ENCODE results near the gene ETHE1. TPM values are rescaled to one million over a fixed set of nuclear protein-coding genes. Genes with fewer than 3 reads are reported as not detected.

The ETHE1 gene
- total RNA-seq, 1 experiment from 2014 or later, result 19.0 TPM

- CTCF ChIA-PET, result interaction anchor here (0.7 to 5.0 kb wide), 10 partner anchors 11 to 257 kb away, joined by 3 to 66 read pairs (median 4); partner anchors contain the start of gene PHLDB3
- ATAC-seq (no peak), DNase-seq (ENCODE audit: low spot score) (peak; percentile 67)
- POLR2A ChIA-PET, result interaction anchor here (0.9 kb wide), 1 partner anchor 38 kb away, joined by 4 read pairs; the partner anchor contains the start of gene PHLDB3
- H3K36me3 Mint-ChIP-seq, result no peaks in the 10 kb centered on the region
- 0 out of 2 replicates have a peak within 1 kb of the TSS, but pooled peaks have one; percentile 43 for H3K27ac Mint-ChIP-seq
- H3K9me3 Mint-ChIP-seq, result no peaks in the 10 kb centered on the region
- peaks cover 68% of the 10 kb centered on the region for H3K27me3 Mint-ChIP-seq (ENCODE audit: low read depth)
- peak within 1 kb of the TSS; percentile 91 for H3K4me3 Mint-ChIP-seq
- H3K4me1 Mint-ChIP-seq, result peaks cover 12% of the 10 kb centered on the region
- TF ChIP-seq GRHL2 (CRISPR knock-in tag; IDR thresholded peaks at IDR 0.05; ENCODE audit: insufficient replicate concordance, severe bottlenecking) (no peak), NFE2L1 (CRISPR knock-in tag; IDR thresholded peaks at IDR 0.05) (no peak), ATF1 (CRISPR knock-in tag; IDR thresholded peaks at IDR 0.05) (no peak), ERG (CRISPR knock-in tag; IDR thresholded peaks at IDR 0.05) (no peak), ARID4B (CRISPR knock-in tag; IDR thresholded peaks at IDR 0.05; ENCODE audit: borderline replicate concordance) (no peak), NR3C1 (CRISPR knock-in tag; conservative IDR thresholded peaks at IDR 0.05; ENCODE audit: low read depth) (no peak), E2F1 (CRISPR knock-in tag; IDR thresholded peaks at IDR 0.05) (no peak), AFF4 (CRISPR knock-in tag; IDR thresholded peaks at IDR 0.05; ENCODE audit: borderline replicate concordance) (no peak), ZNF396 (CRISPR knock-in tag; IDR thresholded peaks at IDR 0.05; ENCODE audit: borderline replicate concordance) (no peak), SOX15 (CRISPR knock-in tag; IDR thresholded peaks at IDR 0.05) (no peak), GABPB1 (CRISPR knock-in tag; IDR thresholded peaks at IDR 0.05) (no peak), SMAD4 (CRISPR knock-in tag; IDR thresholded peaks at IDR 0.05) (no peak), CTCF (IDR thresholded peaks at IDR 0.05) (no peak), ZNF671 (CRISPR knock-in tag; IDR thresholded peaks at IDR 0.05) (no peak), ELF4 (CRISPR knock-in tag; IDR thresholded peaks at IDR 0.05; ENCODE audit: low read depth) (no peak), E2F4 (CRISPR knock-in tag; IDR thresholded peaks at IDR 0.05; ENCODE audit: borderline replicate concordance, low read depth) (no peak), PRDM15 (CRISPR knock-in tag; IDR thresholded peaks at IDR 0.05) (no peak)
Observed at GRCh38 chr19:43465468-43466120, 61.4 kb downstream of the ETHE1 start, which contains the start of gene LYPD3. Gene LYPD3 (minus strand): TSS chr19:43465608. CDS start chr19:43465571, 37 bp downstream.

Data from WTC11 (cell line).